Stimulated activated CD8-positive, alpha-beta memory T cell treated with anti-CD3 and anti-CD28 coated beads, Interleukin-7, amount 100 ng/mL, for 48 hours (primary cell): ENCODE measurements around the gene ARHGEF19.
A peak's percentile ranks its signal among the peaks of the same experiment; 100 is the strongest.

Experiments used
- DNase-seq, 2 donors: peaks; one replicate each; pipeline ENCODE4 v3.0.0-alpha.2; 2020; ENCODE audit warnings: low read depth in 1 of 2; ENCODE audit errors: extremely low read depth in 1 of 2

The ARHGEF19 gene

GRCh38 chr1:16244650-16245285 lies 32.3 kb upstream of the ARHGEF19 start:
- no peak for DNase-seq

DNA sequence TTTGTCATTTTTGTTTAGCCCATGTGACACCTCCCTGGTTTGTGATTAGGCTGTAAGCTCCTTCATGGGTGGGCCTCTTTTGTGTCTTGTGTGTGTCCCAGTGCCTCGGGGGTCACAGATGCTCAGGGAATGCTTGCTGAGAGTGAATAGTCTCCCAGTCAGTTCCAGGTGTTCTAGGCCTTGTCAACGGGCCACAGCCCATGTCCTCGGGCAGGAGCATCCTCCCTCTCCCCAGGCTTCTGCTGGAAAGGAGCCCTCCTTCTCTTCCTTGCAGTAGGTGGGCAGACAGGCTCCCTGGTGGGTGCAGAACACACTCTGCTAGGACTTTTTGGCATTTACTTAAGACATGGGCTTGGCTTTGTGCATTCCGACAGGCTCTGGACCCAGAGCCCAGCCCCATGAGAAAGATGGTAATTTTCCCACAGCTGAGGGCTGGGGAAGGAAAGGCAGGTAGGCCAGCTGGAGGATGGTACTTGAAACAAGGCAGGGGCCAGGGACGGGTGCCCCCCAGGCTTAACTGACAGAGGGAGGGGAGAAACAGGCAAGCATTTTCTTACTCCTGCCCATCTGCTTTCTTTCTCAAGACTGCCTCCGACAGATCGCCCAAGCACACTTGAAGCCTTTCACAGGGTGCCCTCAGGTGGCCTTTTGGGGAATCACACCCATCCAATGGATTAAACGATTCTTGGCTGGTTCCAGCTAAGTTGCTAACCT lies 31.6 kb upstream of the ARHGEF19 start:
- peak; percentile 27 to 40 for DNase-seq

GRCh38 chr1:16243215-16243610 lies 30.8 kb upstream of the ARHGEF19 start:
- DNase-seq = no peak

GRCh38 chr1:16242556-16243214 lies 30.2 kb upstream of the ARHGEF19 start:
- no peak for DNase-seq

DNA sequence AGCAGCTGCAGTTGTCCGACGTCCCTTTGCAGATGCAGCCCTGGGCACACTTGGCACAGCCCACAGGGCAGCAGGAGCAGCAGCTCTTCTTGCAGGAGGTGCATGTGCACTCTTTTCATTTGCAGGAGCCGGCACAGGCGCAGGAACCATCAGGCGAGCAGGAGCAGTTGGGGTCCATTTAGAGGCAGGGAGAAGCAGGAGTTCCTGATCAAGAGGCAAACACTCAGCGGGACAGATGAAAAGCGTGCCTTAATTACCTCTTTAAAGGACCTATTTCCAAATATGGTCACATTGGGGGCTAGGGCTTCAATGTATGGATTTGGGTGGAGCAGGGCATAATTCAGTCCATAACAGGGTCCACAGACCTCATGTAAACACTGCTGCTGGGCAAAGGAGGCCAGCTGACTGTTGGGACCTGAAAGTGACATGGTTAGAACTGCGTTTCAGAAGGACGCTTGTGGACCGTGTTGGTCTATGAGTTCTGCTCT lies 28.8 kb upstream of the ARHGEF19 start:
- no peak for DNase-seq

GRCh38 chr1:16239972-16240491 lies 27.6 kb upstream of the ARHGEF19 start:
- no peak for DNase-seq

DNA sequence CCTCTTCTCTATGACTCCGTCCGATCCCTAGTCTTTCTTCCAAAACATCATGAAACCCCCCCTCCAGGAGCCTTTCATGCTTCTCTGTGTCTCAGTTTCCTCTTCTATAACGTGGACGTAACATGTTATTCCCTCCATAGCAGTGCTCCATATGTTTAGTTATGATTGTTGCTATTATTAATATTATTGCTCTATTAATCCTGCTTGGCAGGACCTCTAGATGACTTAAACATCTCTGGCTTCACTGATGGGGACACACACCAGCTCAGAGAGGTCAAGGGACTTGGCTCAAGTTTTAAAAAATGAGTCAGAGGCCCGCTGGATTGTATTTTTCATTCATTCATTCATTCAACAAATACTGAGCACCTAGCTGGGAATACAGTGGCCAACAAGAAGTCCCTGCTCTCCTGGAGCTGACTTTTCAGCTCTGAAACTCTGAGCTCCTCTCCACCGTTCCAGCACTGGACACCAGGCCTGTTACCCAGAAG lies 24.9 kb upstream of the ARHGEF19 start:
- DNase-seq = no peak

DNA sequence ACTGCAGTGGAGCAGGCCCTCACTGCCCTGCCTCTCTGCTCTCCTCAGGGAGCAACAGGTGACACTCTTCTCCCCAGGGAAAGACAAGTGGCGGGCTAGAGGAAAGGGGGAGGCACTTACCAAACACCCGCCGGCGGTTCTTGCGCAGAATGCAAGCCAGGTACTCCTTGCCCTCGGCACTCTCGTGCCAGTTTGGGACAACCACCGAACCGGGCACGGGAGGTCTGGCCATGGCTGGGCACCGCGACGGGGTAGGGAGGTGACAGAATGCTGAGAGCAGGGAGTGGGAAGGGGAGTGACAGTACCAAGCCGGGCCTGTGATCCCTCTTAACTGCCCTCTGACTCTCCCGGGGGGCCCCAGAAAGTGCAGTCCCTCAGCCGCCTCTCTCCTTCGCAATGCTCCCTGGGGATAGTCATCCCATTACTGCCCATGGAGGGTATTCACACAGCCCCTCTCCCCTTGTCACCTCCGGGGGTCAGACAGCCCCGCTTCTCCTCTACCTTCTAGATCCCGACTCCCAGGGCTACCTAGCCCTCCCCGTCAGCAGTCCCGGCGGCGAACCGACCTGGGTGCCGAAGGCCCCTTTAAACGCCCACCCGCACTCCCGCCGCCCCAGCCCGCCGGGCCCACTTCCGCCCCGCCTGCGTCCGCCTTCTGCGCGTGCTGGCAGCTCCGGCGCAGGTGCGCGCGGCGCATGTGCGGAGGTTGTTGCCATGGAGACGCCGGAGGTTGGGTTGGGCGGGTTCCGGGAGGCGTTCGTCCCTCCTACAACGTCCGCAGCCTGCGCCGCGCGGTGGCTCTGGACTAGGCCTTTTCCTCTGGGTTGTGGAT lies 24.3 kb upstream of the ARHGEF19 start, which contains the start of gene CPLANE2:
Gene CPLANE2 (minus strand): TSS at position 673 of the 832 bp plus-strand sequence. CDS start 441 bp downstream, at position 232.
- DNase-seq = peak; percentile 92 to 94

- DNase-seq = no peak
These were observed 23.6 kb upstream of the ARHGEF19 start for GRCh38 chr1:16235944-16236510.

DNA sequence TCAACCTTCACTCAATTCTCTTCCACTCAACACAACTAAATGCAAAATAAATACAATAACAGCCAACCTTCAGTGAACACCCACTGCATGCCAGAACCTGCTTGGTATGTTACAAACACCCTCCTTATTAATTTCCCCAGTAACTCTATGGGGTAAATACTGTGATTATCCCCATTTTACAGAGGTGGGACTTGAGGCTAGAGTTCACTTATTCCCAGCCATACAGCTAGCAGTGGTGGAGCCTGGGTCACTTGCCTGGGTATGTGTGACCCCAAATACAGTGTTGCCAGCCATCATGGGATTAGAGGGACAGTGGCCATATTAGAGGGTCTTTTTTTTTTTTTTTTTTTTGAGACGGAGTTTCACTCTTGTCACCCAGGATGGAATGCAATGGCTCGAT lies 22.9 kb upstream of the ARHGEF19 start:
- DNase-seq = no peak

GRCh38 chr1:16233431-16233830 lies 21.0 kb upstream of the ARHGEF19 start:
- DNase-seq = no peak

- DNase-seq = no peak
These were observed 19.9 kb upstream of the ARHGEF19 start for GRCh38 chr1:16232316-16232710.

DNA sequence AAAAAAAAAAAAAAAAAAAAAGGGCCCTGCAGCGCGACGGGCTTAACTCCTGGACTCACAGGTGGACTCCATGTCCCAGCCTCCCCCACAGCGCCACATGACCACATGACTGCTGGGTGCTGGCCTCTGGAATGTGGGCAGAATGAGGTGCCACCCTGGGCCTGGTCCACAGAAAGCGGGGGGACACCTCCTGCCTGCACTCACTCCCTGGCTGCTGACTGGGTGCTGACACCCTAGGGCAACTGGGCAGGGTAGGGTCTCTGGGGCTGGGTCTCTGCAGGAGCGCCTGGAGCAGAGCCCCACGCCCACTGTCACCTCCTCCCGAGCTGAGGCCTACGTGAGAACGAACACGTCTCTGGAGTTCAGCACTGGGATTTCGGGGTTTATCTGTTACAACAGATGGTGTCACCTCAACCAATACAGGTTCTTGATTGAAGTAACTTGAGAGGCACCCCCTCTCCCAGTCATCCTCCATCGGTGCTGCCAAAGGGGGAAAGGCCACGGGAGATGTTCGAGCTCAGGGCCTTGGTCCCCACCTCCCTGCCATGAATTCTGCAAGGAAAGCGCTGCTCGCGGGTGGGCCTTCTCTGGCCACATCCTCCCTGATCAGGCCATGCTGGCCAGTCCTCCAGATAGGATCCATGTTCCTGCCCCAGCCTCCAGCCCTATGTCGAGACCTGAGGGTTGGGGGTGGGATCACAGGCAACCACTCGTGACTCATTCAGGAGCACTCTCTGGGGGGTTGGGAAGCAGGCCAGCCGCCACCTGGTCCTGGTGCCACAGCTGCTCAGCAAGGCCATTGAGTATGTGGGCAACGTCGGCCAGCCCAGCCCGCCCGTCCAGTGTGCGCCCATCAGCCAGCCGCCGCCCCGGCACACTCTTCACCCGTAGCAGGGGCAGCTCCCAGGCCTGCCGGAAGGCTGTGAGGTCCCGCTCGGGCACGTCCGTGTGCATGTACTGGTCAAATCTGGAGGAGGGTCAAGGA lies 19.2 kb upstream of the ARHGEF19 start:
- DNase-seq = no peak

DNA sequence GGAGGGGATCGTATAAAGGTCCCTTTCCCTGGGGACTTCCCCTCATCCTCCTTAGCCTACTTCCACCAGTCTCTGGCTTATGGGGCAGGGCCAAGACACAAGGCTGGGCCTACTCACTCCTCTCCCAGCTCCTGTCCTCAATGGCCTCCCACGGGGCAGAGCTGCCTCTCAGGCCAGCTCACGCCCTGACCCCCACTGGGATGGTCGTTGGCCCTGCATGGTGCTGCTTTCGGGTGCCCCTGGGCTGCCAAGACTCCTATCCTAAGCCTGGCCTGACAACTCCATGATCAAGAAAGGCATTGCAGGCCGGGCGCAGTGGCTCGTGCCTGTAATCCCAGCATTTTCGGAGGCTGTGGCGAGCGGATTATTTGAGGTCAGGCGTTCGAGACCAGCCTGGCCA lies 18.3 kb upstream of the ARHGEF19 start:
- no peak for DNase-seq

DNA sequence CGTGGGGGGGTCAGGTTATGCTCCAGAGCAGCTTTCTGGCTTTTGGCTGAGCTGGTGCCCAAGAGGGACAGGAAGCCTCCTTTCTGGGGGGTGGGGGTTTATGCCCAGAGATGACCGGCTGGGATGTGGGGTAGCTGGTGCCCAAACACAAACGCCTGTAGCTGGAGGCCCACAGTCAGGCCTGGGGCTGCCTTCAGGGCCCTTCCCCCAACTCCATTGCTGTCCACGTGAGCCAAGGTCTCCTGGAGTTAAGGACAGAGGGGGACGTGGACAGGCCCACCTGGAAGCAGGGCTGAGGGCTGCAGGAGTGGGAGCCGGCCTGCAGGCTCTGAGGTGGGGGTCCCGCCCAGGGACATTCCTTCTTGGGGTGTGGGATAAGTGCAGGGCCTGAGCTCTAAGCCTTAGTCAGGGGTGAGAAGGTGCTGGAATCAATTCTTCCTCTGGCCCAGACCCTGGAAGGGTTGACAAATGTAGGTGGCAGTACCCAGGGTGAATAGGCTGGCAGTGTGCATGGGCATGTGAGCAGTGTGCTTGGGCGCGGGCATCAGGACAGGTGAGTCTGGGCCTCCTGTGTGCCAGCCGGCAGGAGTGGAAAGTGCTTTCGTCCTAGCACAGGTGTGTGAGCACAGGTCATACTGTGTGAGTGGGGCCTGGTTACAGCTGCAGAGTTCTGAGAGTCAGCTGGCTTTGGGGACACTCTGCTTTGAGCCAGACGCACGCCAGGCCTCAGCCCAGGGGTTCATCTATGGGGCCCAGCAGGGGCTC lies 17.7 kb upstream of the ARHGEF19 start:
- no peak for DNase-seq

DNA sequence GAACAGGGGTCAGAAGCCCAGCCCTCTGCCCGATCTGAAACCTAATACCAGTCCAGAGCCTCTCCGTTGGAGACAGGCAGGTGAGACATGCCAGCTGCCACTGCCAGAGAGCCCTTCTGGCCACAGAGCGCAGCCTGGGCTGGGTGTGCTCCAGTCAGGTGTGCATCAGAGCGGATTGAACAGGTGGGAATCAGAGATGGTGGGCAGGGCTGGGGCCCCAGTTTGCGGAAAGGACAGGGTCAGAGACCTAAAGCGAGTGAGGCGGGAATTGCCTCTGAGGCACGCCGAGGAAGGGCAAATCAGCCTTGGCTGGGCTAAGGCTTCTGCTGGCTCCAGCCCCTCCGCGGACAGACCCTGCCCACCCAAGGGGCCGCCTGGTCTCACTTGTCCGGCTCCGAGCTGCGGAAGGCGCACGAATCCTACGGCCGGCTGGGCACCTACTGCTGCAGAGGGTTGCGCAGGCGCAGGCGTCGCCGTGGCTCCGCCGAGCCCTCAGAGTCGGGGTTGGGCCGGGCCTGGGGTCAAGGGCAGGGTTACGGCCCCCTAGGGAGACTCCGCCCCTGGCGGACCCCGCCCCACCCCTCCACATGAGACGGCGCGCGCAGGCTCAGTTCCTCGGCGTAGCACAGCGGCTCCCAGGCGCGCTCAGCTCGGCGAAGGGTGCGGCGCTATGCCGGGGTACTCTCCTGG lies 14.2 kb upstream of the ARHGEF19 start:
- no peak for DNase-seq

DNA sequence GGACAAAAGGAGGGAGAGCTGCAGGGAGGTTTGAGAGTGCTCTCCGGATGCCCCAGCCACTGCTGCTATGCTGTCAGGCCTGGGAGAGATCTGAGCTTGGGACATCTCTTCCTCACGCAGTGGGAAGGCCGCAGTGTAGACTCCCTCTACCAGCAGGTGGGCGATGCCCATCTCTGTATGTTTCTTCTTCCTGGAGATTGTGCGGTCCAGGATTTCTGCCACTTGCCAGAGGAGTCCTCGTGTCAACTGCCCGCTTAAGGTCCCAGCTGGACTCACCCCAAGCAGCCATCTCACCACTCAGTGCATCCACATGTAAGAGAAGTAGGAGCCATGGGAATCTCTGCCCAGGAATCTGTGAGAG lies 13.7 kb upstream of the ARHGEF19 start:
- no peak for DNase-seq

- no peak for DNase-seq
These were observed 12.0 kb upstream of the ARHGEF19 start for GRCh38 chr1:16224472-16224871.
